DND-41 (cell line): ENCODE data around the gene VPS4A.

Experiments
- EZH2 ChIP-seq: IDR thresholded peaks from 3 replicates; pipeline ENCODE4 v1.6.1; 2012; ENCODE audit warnings: borderline replicate concordance, low read depth, mild to moderate bottlenecking, moderate library complexity, low read length, inconsistent platforms; ENCODE audit not compliant: severe bottlenecking
- TF ChIP-seq, protein P1 (sequence below): IDR thresholded peaks from 2 replicates; pipeline ENCODE4 v1.5.1; 2012; ENCODE audit warnings: borderline replicate concordance, low read length, moderate library complexity, mild to moderate bottlenecking; ENCODE audit not compliant: poor library complexity, severe bottlenecking; ENCODE audit errors: extremely low read depth

GRCh38 chr16:69315486-69316311 lies 4.5 kb downstream of the VPS4A start:
- TF ChIP-seq EZH2 = no peak
- TF ChIP-seq, protein P1, sequence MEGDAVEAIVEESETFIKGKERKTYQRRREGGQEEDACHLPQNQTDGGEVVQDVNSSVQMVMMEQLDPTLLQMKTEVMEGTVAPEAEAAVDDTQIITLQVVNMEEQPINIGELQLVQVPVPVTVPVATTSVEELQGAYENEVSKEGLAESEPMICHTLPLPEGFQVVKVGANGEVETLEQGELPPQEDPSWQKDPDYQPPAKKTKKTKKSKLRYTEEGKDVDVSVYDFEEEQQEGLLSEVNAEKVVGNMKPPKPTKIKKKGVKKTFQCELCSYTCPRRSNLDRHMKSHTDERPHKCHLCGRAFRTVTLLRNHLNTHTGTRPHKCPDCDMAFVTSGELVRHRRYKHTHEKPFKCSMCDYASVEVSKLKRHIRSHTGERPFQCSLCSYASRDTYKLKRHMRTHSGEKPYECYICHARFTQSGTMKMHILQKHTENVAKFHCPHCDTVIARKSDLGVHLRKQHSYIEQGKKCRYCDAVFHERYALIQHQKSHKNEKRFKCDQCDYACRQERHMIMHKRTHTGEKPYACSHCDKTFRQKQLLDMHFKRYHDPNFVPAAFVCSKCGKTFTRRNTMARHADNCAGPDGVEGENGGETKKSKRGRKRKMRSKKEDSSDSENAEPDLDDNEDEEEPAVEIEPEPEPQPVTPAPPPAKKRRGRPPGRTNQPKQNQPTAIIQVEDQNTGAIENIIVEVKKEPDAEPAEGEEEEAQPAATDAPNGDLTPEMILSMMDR = no peak
